HCT116 (cell line): Measurements from ENCODE around the gene LY86. TPM values are rescaled to one million over a fixed set of nuclear protein-coding genes. Genes with fewer than 3 reads are reported as not detected.
A peak's percentile ranks its signal among the peaks of the same experiment; 100 is the strongest.

Experiments used
- ATAC-seq: fragments of 200-7000 bp; cut with Tn5 transposase; 2 replicates; pipeline ENCODE4 v1.9.1; 2020; ENCODE audit warnings: mild to moderate bottlenecking, moderate library complexity
- BruUV-seq: library from RNA; stranded (reverse); fragments of 400-500 nt; replicated peaks from 2 replicates; lab custom pipeline; 2021; lab: Mats Ljungman, UMichigan
- CTCF ChIA-PET: fragments of 300-600 bp; sonication (Branson Sonifier 250); formaldehyde crosslinking; loops from one replicate; lab custom pipeline; 2021; ENCODE audit warnings: antibody characterized with exemption; lab: Charles Lee
- POLR2A ChIA-PET: fragments of 300-600, 350-600 bp; sonication (Branson Sonifier 250); formaldehyde crosslinking; loops from one replicate; lab custom pipeline; 2021; ENCODE audit warnings: antibody characterized with exemption; lab: Charles Lee
- RAD21 ChIA-PET, 2 experiments: fragments of 300-600 bp; sonication (Branson Sonifier 250); formaldehyde crosslinking; loops; one replicate each; lab custom pipeline; 2023; ENCODE audit warnings: low total read pairs in 2 of 2; ENCODE audit not compliant: uncharacterized antibody in 2 of 2, unreplicated experiment in 2 of 2, low non-redundant PET in 1 of 2; lab: Charles Lee
- DNase-seq: peaks from one replicate; pipeline ENCODE4 v3.0.0-alpha.2; 2010; ENCODE audit warnings: low read depth, low spot score
- H2AFZ ChIP-seq: fragments of 200-600 bp; shearing (Covaris generic), sonication (generic); 2 replicates; pipeline ENCODE4 v1.6.1; 2017; ENCODE audit warnings: low read depth, mixed run types, mixed read lengths, antibody characterized with exemption, low read length; ENCODE audit not compliant: poor library complexity, severe bottlenecking
- H3K27ac ChIP-seq: 2 replicates; pipeline ENCODE4 v1.5.1; 2012; ENCODE audit warnings: low read depth, low read length
- H3K27me3 ChIP-seq: fragments of 200-600 bp; sonication (generic); 2 replicates; pipeline ENCODE4 v1.6.1; 2016; ENCODE audit warnings: mixed run types, low read length, mixed read lengths; ENCODE audit not compliant: insufficient read depth
- H3K36me3 ChIP-seq, 2 experiments: fragments of 200-500 bp in 1 of 2; fragments of 200-600 bp in 1 of 2; sonication (Bioruptor generic) in 1 of 2; sonication (generic) in 1 of 2; 2 replicates each; pipeline versions ENCODE4 v1.5.1 to v1.6.1; 2014 to 2016; ENCODE audit warnings: low read length in 2 of 2, inconsistent platforms in 1 of 2, mixed read lengths in 1 of 2, mixed run types in 1 of 2; ENCODE audit not compliant: insufficient read depth in 2 of 2, control insufficient read depth in 1 of 2
- H3K4me1 ChIP-seq, 2 experiments: fragments of 200-600 bp in 1 of 2; sonication (generic) in 1 of 2; 2 replicates each; pipeline versions ENCODE4 v1.5.1 to v1.6.1; 2012 to 2017; ENCODE audit warnings: low read length in 2 of 2, inconsistent platforms in 1 of 2, mild to moderate bottlenecking in 1 of 2, mixed read lengths in 1 of 2, mixed run types in 1 of 2, moderate library complexity in 1 of 2; ENCODE audit not compliant: insufficient read depth in 2 of 2, control insufficient read depth in 1 of 2
- H3K4me2 ChIP-seq: fragments of 200-600 bp; sonication (generic); 2 replicates; pipeline ENCODE4 v1.6.1; 2017; ENCODE audit warnings: mixed run types, low read length, mixed read lengths
- H3K4me3 ChIP-seq, 2 experiments: fragments of 200-600 bp in 1 of 2; sonication (generic) in 1 of 2; replicated peaks in 1 of 2; 2 replicates each; pipeline ENCODE4 v1.5.1; 2011 to 2016; ENCODE audit warnings: low read length in 2 of 2, control low read depth in 1 of 2, low read depth in 1 of 2, mild to moderate bottlenecking in 1 of 2, mixed read lengths in 1 of 2, mixed run types in 1 of 2
- H3K79me2 ChIP-seq: fragments of 200-600 bp; sonication (generic); 2 replicates; pipeline ENCODE4 v1.6.1; 2017; ENCODE audit warnings: mild to moderate bottlenecking, mixed run types, low read length, moderate library complexity, mixed read lengths; ENCODE audit not compliant: insufficient read depth
- H3K9ac ChIP-seq: fragments of 200-600 bp; sonication (generic); 2 replicates; pipeline ENCODE4 v1.6.1; 2016; ENCODE audit warnings: low read length, mixed read lengths
- H3K9me2 ChIP-seq: fragments of 200-600 bp; sonication (generic), shearing (Covaris generic); 2 replicates; pipeline ENCODE4 v1.6.1; 2017; ENCODE audit warnings: mixed run types, mild to moderate bottlenecking, moderate library complexity; ENCODE audit not compliant: insufficient read depth
- H3K9me3 ChIP-seq, 2 experiments: fragments of 200-500 bp in 1 of 2; fragments of 200-600 bp in 1 of 2; sonication (Bioruptor generic) in 1 of 2; sonication (generic) in 1 of 2; 2 replicates each; pipeline ENCODE4 v1.6.1; 2014 to 2017; ENCODE audit warnings: low read length in 2 of 2, mixed read lengths in 2 of 2, inconsistent platforms in 1 of 2, low read depth in 1 of 2, mild to moderate bottlenecking in 1 of 2, mixed run types in 1 of 2, moderate library complexity in 1 of 2; ENCODE audit not compliant: control insufficient read depth in 1 of 2, insufficient read depth in 1 of 2
- H4K20me1 ChIP-seq: fragments of 200-600 bp; sonication (generic), shearing (Covaris generic); 2 replicates; pipeline ENCODE4 v1.6.1; 2017; ENCODE audit warnings: mixed run types, mild to moderate bottlenecking, moderate library complexity; ENCODE audit not compliant: insufficient read depth
- CBX3 ChIP-seq: IDR thresholded peaks from 2 replicates; pipeline ENCODE4 v1.6.1; 2012; ENCODE audit warnings: low read depth
- CEBPB ChIP-seq: IDR thresholded peaks from 2 replicates; pipeline ENCODE4 v1.6.1; 2012; ENCODE audit warnings: low read depth
- ELF1 ChIP-seq: IDR thresholded peaks from 2 replicates; pipeline ENCODE4 v1.6.1; 2012; ENCODE audit warnings: low read depth, borderline replicate concordance
- EZH2 ChIP-seq: fragments of 200-600 bp; sonication (generic); IDR thresholded peaks from 2 replicates; pipeline ENCODE4 v1.6.1; 2017; ENCODE audit warnings: antibody characterized with exemption, mixed run types
- FOSL1 ChIP-seq: IDR thresholded peaks from 2 replicates; pipeline ENCODE4 v1.6.1; 2012; ENCODE audit warnings: low read depth
- POLR2A ChIP-seq: IDR thresholded peaks from 2 replicates; pipeline ENCODE4 v1.7.0; 2011; ENCODE audit warnings: borderline replicate concordance; ENCODE audit not compliant: insufficient read depth, insufficient read length; ENCODE audit errors: extremely low read depth
- POLR2AphosphoS5 ChIP-seq: IDR thresholded peaks from 2 replicates; pipeline ENCODE4 v1.6.1; 2011; ENCODE audit warnings: mild to moderate bottlenecking, low read depth, low read length, moderate library complexity
- SIN3A ChIP-seq: IDR thresholded peaks from 2 replicates; pipeline ENCODE4 v1.6.1; 2012; ENCODE audit warnings: low read depth
- TCF7L2 ChIP-seq: IDR thresholded peaks from 2 replicates; pipeline ENCODE4 v1.7.0; 2011; ENCODE audit warnings: borderline replicate concordance, inconsistent platforms; ENCODE audit not compliant: insufficient read depth, insufficient read length; ENCODE audit errors: extremely low read depth
- ZFX ChIP-seq: fragments of 450-650 bp; IDR thresholded peaks from 2 replicates; pipeline ENCODE4 v1.6.1; 2017
- ZNF274 ChIP-seq: fragments of 200-500 bp; sonication (Bioruptor generic); IDR thresholded peaks from 2 replicates; pipeline ENCODE4 v1.6.1; 2014; ENCODE audit warnings: mild to moderate bottlenecking, low read depth, low read length, inconsistent platforms
- intact Hi-C: fragments of 100-400 bp; cut with micrococcal nuclease; formaldehyde crosslinking; loops from 2 replicates; pipeline ENCODE4 v1.10.0; 2022
- total RNA-seq: library from RNA; stranded (reverse); gene quantifications from one replicate; pipeline ENCODE4 v1.2.1, GENCODE V29; 2021; ENCODE audit not compliant: unreplicated experiment
- TF ChIP-seq, protein P1 (sequence below): IDR thresholded peaks from 2 replicates; pipeline ENCODE4 v1.6.1; 2012
- TF ChIP-seq, protein P2 (sequence below): IDR thresholded peaks from 2 replicates; pipeline ENCODE4 v1.6.1; 2012
- TF ChIP-seq, protein P3 (sequence below): IDR thresholded peaks from 2 replicates; pipeline ENCODE4 v1.6.1; 2011; ENCODE audit warnings: mild to moderate bottlenecking, low read length, moderate library complexity; ENCODE audit not compliant: insufficient replicate concordance; ENCODE audit errors: extremely low read depth

Gene LY86
- total RNA-seq, 1 experiment from 2014 or later = not detected

DNA sequence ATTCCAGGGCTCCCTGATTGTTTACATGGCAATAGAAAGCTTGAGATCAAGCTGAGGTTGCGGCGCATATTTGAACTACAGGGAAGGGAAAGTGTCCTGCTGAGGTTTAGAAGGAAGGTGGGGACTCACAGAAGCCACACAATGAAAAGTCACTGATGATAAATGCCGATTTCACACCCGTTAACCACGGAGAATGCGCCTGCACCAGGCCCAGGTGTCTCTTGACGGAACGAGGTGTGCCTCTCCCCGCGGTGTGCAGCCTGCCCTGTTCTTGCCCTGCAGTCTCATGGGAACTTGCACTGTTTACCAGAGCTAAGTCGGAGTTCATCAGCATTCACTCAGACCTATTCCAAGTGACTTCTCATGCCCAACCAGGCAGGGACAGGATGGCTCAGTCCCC, 90.3 kb downstream of the LY86 start:
- Histone ChIP-seq H3K36me3 (no peaks in the 10 kb centered on the region), H3K4me1 (peaks cover 0 to 21% of the 10 kb centered on the region in 2 experiments; a peak in 2 of 4 replicates), H2AFZ (no peak overlapping the region), H3K9me2 (no peaks in the 10 kb centered on the region), H3K79me2 (no peaks in the 10 kb centered on the region), H3K27ac (no peak overlapping the region), H3K4me3 (no peak overlapping the region), H3K27me3 (no peaks in the 10 kb centered on the region), H3K4me2 (no peak overlapping the region), H4K20me1 (no peaks in the 10 kb centered on the region), H3K9me3 (no peaks in the 10 kb centered on the region), H3K9ac (no peak overlapping the region)
- intact Hi-C loops = loop anchor here (5.0 kb wide), 2 partner anchors 428 to 713 kb away; partner anchors contain the start of gene RREB1
- TF ChIP-seq, protein P1, sequence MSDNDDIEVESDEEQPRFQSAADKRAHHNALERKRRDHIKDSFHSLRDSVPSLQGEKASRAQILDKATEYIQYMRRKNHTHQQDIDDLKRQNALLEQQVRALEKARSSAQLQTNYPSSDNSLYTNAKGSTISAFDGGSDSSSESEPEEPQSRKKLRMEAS = no peak
- TF ChIP-seq FOSL1 (no peak), EZH2 (no peak), CBX3 (no peak), ELF1 (no peak), POLR2A (no peak), SIN3A (no peak), CEBPB (no peak), ZFX (no peak), POLR2AphosphoS5 (no peak)
- TF ChIP-seq, protein P2, sequence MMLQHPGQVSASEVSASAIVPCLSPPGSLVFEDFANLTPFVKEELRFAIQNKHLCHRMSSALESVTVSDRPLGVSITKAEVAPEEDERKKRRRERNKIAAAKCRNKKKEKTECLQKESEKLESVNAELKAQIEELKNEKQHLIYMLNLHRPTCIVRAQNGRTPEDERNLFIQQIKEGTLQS = no peak
- ChIA-PET POLR2A (no interaction called here), RAD21 (no interaction called here), CTCF (interaction anchor here (0.6 to 1.1 kb wide), 3 partner anchors 18 to 936 kb away, joined by 3 read pairs; no protein-coding TSS in a partner anchor)
- DNase-seq (no peak), ATAC-seq (peak; percentile 30; the same call in 1 of the 2 replicates)
- no TSS peak for BruUV-seq

DNA sequence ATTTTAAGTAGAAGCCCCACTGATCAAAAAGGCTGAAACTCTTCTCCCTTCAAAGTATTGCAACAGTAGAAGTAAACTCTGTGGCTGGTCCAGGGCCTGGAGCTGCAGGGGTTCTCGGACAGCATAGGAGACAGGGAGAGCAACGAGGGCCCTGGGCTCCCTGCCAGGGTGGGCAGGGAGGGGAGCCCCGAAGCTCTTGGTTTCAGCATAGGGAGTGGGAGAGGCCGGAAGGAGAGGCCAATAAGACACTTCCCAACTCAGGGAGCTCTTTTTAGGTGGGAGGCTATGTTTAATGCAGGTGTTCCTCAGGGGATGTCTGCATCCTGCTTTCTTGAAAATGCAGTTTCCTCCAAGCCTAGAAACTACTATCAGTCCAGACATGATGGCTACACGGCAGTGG, 91.1 kb downstream of the LY86 start:
- Histone ChIP-seq H3K4me1 (peaks cover 0 to 21% of the 10 kb centered on the region in 2 experiments; a peak in 2 of 4 replicates), H3K9me2 (no peaks in the 10 kb centered on the region), H4K20me1 (no peaks in the 10 kb centered on the region), H3K4me3 (no peak overlapping the region), H3K27me3 (no peaks in the 10 kb centered on the region), H3K79me2 (no peaks in the 10 kb centered on the region), H3K36me3 (no peaks in the 10 kb centered on the region), H3K9me3 (no peaks in the 10 kb centered on the region), H3K27ac (no peak overlapping the region), H3K4me2 (no peak overlapping the region), H2AFZ (no peak overlapping the region), H3K9ac (no peak overlapping the region)
- POLR2A ChIA-PET = no interaction called here
- ATAC-seq (no peak), DNase-seq (no peak)
- no TSS peak for BruUV-seq
- CTCF ChIA-PET = no interaction called here
- RAD21 ChIA-PET = no interaction called here
- intact Hi-C loops = loop anchor here (5.0 kb wide), 2 partner anchors 428 to 713 kb away; partner anchors contain the start of gene RREB1
- TF ChIP-seq, protein P3, sequence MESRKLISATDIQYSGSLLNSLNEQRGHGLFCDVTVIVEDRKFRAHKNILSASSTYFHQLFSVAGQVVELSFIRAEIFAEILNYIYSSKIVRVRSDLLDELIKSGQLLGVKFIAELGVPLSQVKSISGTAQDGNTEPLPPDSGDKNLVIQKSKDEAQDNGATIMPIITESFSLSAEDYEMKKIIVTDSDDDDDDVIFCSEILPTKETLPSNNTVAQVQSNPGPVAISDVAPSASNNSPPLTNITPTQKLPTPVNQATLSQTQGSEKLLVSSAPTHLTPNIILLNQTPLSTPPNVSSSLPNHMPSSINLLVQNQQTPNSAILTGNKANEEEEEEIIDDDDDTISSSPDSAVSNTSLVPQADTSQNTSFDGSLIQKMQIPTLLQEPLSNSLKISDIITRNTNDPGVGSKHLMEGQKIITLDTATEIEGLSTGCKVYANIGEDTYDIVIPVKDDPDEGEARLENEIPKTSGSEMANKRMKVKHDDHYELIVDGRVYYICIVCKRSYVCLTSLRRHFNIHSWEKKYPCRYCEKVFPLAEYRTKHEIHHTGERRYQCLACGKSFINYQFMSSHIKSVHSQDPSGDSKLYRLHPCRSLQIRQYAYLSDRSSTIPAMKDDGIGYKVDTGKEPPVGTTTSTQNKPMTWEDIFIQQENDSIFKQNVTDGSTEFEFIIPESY = no peak
- no peak for TF ChIP-seq TCF7L2
- TF ChIP-seq POLR2AphosphoS5 = no peak
- TF ChIP-seq, protein P1 = no peak
- no peak for TF ChIP-seq FOSL1
- TF ChIP-seq ELF1 = no peak
- TF ChIP-seq ZNF274 = no peak
- no peak for TF ChIP-seq SIN3A
